Kidney tubule cell (primary cell): Measurements from ENCODE around the gene TASL.
"Not testable (repeated sequence)": the region's sequence is repeated elsewhere in the genome, so short reads cannot be mapped to it uniquely, and the experiment has no call there.

Experiments
- DNase-seq: peaks from one replicate; pipeline ENCODE4 v3.0.0-alpha.2; 2018; ENCODE audit warnings: low spot score

Gene TASL

DNA sequence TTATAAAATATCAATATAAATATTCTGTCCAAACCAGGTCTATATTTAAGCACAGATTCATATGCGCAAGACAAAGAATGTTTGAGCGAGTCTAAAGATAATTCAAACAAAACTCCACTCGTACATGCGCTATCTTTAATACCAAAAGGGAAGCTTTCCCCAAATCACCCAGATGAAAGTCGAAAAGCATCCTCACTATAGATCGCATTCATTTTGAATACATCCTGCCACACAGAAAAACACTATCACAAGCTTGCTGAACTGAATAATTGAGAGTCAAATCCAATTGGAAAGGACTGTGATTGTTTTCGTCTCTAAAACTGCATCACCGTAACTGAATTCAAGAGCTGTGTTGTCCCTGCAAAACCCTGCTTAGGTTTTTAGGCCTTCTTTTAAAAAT is 685 bp downstream of the TASL start:
- no peak for DNase-seq

DNA sequence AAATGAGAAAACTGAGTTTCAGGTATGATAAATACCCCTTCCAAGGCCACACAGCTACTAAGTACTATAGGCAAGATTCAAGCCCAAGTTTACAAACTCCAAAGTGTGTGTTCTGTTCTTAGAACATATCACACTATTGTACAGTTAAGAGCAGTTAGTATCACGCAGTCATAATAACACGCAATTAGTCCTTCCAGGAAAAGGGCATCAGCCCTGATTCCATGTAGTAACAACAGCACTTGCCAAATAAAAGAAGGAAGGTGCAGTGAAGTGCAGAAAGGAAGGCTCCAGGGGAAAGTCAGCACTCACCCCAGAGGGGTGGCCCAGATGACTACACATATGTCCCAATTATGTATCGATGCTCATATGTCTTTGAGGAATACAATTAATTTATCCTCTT is 4.4 kb downstream of the TASL start:
- no peak for DNase-seq

DNA sequence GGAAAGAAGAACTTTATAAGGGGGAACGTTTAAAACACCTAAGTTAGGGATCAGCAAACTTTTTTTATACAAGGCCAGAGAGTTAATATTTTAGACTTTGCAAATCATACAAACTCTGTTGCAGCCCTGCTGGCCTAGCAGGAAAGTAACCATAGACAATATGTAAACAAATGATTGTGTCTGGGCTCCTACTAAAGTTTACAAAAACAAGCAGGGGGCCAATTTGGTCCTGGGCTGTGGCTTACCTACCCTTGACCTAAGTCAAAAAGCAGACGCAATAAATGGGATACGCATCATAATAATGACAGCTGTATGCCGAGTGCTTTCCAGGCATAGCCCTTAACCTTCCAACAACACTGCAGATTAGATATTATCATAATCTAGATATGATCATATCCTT is 4.9 kb downstream of the TASL start:
- peak; percentile 3 for DNase-seq

DNA sequence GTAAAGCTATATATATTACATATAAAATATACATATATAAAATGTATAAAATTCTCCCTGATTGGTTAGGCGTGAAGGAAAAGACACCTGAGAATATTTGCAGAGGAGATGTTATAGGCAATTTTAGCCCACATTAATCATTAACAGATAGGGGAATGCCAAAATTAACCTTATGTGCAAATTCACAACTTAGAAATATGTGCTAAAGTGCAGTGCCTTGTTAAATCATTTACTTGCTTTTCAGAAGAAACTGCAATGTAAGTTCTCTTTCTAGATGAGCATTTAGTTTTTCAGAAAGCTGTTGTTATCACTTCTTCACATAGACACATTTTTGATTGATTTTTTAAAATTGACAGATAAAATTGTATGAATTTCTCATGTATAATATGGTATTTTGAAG is 5.6 kb downstream of the TASL start:
- peak; percentile 58 for DNase-seq

DNA sequence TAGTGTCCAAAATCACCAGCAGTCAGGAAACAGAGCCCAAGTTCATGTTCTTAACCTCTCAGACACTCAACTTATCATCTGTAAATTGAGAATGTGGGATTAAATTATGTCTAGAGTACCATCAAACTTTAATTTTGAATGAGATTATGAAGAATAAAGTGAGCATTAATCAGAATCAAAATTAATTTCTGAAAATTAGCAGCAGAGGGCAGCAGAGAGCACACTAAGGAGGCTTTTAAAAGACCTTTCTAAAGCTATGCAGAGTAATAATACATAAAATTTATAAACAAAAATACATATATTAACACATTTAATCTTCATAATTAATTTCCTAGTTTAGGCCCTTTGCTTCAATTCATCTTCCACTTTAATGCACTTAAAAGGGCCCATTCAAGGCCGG is 7.1 kb downstream of the TASL start:
- DNase-seq = peak; percentile 51

DNA sequence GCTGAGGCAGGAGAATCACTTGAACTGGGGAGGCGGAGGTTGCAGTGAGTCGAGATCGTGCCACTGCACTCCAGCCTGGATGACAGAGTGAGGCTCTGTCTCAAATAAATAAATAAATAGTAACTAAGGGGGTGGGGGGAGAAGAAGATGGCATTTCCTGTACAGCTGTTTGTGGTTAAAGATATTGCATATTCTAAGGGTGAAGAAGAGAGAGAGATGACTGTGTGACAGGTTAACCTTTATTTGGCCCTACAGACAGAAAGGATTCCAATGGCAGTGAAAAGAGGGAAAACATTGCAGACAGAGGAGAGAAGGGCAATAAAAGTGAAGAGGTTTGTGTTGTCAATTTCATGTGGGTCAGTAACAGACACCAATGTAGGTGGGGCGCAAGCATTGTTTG is 9.4 kb downstream of the TASL start:
- DNase-seq = peak; percentile 74

DNA sequence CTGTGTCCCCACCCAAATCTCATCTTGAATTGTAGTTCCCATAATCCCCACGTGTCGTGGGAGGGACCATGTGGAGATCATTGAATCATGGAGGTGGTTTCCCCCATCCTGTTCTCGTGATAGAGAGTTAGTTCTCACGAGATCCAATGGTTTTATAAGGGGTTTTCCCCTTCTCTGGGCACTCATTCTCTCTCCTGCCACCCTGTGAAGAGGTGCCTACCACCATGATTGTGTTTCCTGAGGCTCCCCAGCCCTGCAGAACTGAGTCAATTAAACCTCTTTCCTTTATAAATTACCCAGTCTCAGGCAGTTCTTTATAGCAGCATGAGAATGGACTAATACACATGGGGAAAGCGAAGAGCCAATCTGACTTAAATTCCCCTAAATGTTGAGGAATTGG is 14.5 kb downstream of the TASL start:
- not testable (repeated sequence) for DNase-seq

DNA sequence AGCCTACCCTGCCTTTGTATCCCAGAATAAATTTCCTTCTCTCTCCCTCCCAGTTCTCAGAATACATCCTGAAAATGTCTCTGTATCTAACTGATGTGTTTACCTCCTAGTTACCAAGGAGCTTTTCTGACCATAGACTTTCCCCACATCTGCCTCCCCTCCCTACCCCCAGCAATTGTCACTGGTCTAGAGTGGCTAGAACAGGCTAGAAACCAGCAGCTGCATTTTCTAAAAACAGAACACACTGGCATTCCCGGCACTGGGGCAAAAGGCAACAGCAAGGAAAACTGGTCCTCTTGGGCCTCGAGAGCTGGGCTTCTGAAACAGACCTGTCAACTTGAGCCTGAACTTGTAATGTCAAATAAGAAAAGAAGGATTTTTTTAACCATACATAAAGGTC is 16.4 kb downstream of the TASL start:
- no peak for DNase-seq

DNA sequence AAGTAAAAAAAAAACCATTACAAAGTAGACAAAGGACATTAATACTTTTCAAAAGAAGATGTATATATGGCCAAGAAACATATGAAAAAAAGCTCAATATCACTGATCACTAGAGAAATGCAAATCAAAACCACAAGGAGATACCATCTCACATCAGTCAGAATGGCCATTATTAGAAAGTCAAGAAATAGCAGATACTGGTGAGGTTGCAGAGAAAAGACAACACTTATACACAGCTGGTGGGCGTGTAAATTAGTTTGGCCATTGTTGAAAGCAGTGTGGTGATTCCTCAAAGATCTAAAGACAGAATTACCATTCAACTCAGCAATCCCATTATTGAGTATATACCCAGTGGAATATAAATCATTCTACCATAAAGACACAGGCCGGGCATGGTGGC is 39.3 kb downstream of the TASL start:
- DNase-seq = no peak

DNA sequence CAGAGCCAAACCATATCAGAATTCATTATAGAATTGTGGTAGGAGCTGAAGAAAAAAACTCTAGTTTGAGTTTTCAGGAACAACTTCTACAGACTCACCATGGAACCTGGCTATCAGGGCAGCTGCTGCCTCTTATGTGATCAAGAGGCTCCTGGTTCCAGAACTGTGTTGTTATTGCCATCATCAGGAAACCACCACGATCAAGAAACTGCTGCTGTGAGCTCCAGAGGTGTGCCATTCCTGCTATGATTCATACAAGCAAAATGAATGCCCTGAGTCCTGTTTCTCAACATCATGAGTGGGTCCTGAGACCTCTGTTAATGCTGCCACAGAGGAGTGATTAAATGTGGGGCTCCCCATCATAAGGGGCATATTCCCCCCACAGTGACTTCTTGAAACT is 43.7 kb downstream of the TASL start:
- no peak for DNase-seq

DNA sequence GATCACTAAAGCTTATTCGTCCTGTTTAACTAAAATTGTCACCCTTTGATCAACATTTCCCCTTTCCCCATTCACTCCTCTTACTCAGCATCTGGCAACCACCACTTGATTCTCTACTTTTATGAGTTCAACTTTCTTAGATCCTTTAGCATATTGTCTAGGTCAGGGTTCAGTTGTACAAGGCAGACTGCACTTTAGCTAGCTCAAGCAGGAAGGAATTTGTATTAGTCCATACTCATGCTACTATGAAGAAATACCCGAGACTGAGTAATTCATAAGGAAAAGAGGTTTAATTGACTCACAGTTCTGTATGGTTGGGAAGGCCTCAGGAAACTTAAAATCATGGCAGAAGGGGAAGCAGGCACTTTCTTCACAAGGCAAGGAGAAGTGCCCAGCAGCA is 44.3 kb downstream of the TASL start:
- peak; percentile 33 for DNase-seq

DNA sequence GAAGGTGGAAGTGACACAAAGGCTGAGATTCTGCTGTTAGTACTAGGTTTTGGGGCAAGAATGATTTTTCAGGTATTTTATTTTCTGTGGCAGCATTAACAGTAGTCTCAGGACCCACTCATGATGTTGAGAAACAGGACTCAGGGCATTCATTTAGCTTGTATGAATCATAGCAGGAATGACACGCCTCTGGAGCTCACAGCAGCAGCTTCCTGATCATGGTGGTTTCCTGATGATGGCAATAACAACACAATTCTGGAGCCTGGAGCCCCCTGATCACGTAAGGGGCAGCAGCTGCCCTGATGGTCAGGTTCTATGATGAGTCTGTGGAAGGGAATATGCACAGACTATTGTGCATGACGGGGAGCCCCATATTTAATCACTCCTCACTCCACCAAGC is 47.0 kb downstream of the TASL start:
- DNase-seq = peak; percentile 61

DNA sequence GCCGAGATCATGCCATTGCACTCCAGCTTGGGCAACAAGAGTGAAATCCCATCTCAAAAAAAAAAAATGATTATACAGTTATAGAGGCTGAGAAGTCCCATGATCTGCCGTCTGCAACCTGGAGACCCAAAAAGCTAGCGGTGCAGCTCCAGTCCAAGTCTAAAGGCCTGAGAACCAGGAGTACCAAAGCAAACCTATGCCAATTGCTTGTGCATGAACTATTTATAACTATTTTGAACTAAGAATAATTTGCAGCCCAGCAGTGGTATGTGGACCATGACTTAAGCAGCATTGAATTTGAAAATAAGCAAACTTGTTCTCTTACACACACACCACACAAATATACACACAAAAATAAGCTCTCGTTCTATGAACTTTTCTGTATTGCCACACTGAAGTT is 51.8 kb downstream of the TASL start:
- DNase-seq = no peak

DNA sequence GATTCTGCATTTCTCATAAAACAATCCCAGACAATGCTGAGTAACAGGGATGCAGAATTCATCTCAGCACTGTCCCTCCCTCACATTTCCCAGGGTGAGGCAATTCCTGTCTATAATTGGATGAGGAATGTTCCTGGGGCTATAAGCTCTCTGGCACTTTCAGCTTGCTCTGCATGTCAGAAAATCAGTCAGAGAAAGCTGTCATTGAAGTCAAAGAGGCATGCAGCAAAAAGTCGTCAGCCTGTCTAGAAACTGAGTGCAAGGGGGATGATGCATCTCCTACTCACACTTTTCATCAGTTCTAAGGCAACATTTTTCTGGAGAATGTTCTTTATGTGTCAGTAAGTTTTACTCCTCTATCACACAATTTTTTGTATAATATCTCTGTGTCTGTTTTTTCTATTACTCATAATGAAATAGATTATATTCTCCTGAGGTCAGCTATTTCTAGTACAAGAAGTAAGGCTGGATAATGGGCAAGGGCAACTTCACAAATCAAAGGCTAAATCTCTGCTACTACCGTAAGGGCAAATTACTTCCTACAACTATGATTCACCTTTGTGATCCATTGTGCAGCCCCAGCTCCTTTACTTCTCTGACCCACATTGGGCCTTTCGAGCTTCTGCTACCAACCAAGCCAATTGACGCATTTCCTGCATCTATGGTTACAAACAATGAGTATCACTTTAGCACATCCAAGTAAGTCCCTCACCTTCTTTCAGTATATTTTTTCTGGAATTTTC is 56.0 kb downstream of the TASL start:
- peak; percentile 43 for DNase-seq

DNA sequence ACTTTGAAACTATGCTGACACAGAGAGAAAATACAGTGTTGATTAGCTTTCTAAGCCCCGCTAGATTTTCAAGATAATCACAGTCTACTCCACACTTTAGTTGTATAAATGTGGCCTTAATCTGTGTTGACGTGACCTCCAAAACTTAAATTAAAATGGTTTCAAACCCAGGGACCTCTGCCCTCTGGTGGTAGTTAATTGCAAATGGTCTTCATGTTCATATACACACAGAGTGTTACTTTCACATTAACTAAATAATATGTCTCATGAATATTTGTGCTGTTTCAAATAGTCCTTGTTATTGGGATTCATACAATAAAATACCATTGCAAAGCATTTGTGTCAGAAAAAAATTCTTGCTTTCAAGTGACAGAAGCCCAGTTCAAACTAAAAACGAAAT is 64.3 kb downstream of the TASL start:
- DNase-seq = peak; percentile 20
